Measurements from ENCODE around the gene GNA12.

The GNA12 gene

GRCh38 chr7:2688409-2689342 lies 155.4 kb downstream of the GNA12 start:
- Histone ChIP-seq H3K4me3 (replicated peaks; ENCODE audit: insufficient read depth, low read length) (no peak overlapping the region), H3K27ac (replicated peaks) (no peak overlapping the region), H3K27me3 (ENCODE audit: insufficient read depth, poor library complexity, severe bottlenecking) (peaks cover 36% of the 10 kb centered on the region)
- TF ChIP-seq CTCF (IDR thresholded peaks at IDR 0.05; ENCODE audit: insufficient read depth, low read length): no peak
- TF ChIP-seq POLR2AphosphoS5 (IDR thresholded peaks at IDR 0.05; ENCODE audit: low read depth): no peak
- no peak for TF ChIP-seq GABPA (IDR thresholded peaks at IDR 0.05; ENCODE audit: low read depth)
- no peak for TF ChIP-seq SPI1 (IDR thresholded peaks at IDR 0.05; ENCODE audit: borderline replicate concordance, low read depth)
- TF ChIP-seq REST (IDR thresholded peaks at IDR 0.05; ENCODE audit: insufficient replicate concordance, low read depth): no peak
- DNase-seq (ENCODE audit: low read depth in 1 of 2, low spot score in 1 of 2): no peak

- no peak for TF ChIP-seq REST (IDR thresholded peaks at IDR 0.05; ENCODE audit: insufficient replicate concordance, low read depth)
- no peak for TF ChIP-seq CTCF (IDR thresholded peaks at IDR 0.05; ENCODE audit: insufficient read depth, low read length)
- no peak for TF ChIP-seq POLR2AphosphoS5 (IDR thresholded peaks at IDR 0.05; ENCODE audit: low read depth)
- no peak for TF ChIP-seq GABPA (IDR thresholded peaks at IDR 0.05; ENCODE audit: low read depth)
- no peak for TF ChIP-seq SPI1 (IDR thresholded peaks at IDR 0.05; ENCODE audit: borderline replicate concordance, low read depth)
- DNase-seq (ENCODE audit: low read depth in 1 of 2, low spot score in 1 of 2): no peak
- Histone ChIP-seq H3K27me3 (ENCODE audit: insufficient read depth, poor library complexity, severe bottlenecking) (peaks cover 36% of the 10 kb centered on the region), H3K27ac (replicated peaks) (no peak within 1 kb of the TSS), H3K4me3 (replicated peaks; ENCODE audit: insufficient read depth, low read length) (no peak within 1 kb of the TSS)
Observed at GRCh38 chr7:2687881-2688318, 156.2 kb downstream of the GNA12 start, which contains the start of gene AMZ1. Gene AMZ1, plus strand, starts transcription at chr7:2688202. Its CDS starts 12,250 bp downstream, at chr7:2700452.

- Histone ChIP-seq H3K27ac (replicated peaks) (no peak overlapping the region), H3K27me3 (ENCODE audit: insufficient read depth, poor library complexity, severe bottlenecking) (peaks cover 36% of the 10 kb centered on the region), H3K4me3 (replicated peaks; ENCODE audit: insufficient read depth, low read length) (no peak overlapping the region)
- DNase-seq (ENCODE audit: low read depth in 1 of 2, low spot score in 1 of 2): no peak
- TF ChIP-seq REST (IDR thresholded peaks at IDR 0.05; ENCODE audit: insufficient replicate concordance, low read depth) (no peak), GABPA (IDR thresholded peaks at IDR 0.05; ENCODE audit: low read depth) (no peak), POLR2AphosphoS5 (IDR thresholded peaks at IDR 0.05; ENCODE audit: low read depth) (no peak), SPI1 (IDR thresholded peaks at IDR 0.05; ENCODE audit: borderline replicate concordance, low read depth) (no peak), CTCF (IDR thresholded peaks at IDR 0.05; ENCODE audit: insufficient read depth, low read length) (no peak)
Observed at GRCh38 chr7:2687338-2687869, 156.7 kb downstream of the GNA12 start.

Measured in HL-60 (cell line).